ENCODE measurements around the gene DGKQ.
"Not testable (repeated sequence)": the region's sequence is repeated elsewhere in the genome, so short reads cannot be mapped to it uniquely, and the experiment has no call there.

Gene DGKQ

GRCh38 chr4:924107-925096, 49.0 kb downstream of the DGKQ start:
- DNase-seq = peak; percentile 41

- DNase-seq = no peak
These were observed 51.5 kb downstream of the DGKQ start for GRCh38 chr4:921830-922331.

GRCh38 chr4:919004-919680, 54.2 kb downstream of the DGKQ start:
- not testable (repeated sequence) for DNase-seq

GRCh38 chr4:918591-918990, 54.8 kb downstream of the DGKQ start:
- DNase-seq = not testable (repeated sequence)

GRCh38 chr4:917992-918391, 55.4 kb downstream of the DGKQ start:
- DNase-seq = no peak

- DNase-seq = no peak
These were observed 55.9 kb downstream of the DGKQ start for GRCh38 chr4:917466-917865.

GRCh38 chr4:915595-915994, 57.8 kb downstream of the DGKQ start:
- no peak for DNase-seq

GRCh38 chr4:915041-915474, 58.3 kb downstream of the DGKQ start:
- no peak for DNase-seq

- DNase-seq = no peak
These were observed 58.8 kb downstream of the DGKQ start for GRCh38 chr4:914531-914930.

- no peak for DNase-seq
These were observed 60.1 kb downstream of the DGKQ start for GRCh38 chr4:913280-913618.

GRCh38 chr4:912548-913279, 60.7 kb downstream of the DGKQ start:
- no peak for DNase-seq

- DNase-seq = no peak
These were observed 61.4 kb downstream of the DGKQ start for GRCh38 chr4:911871-912490.

GRCh38 chr4:911221-911751, 62.1 kb downstream of the DGKQ start:
- no peak for DNase-seq

- no peak for DNase-seq
These were observed 62.8 kb downstream of the DGKQ start for GRCh38 chr4:910366-911091.

- no peak for DNase-seq
These were observed 63.5 kb downstream of the DGKQ start for GRCh38 chr4:909821-910220.

- no peak for DNase-seq
These were observed 64.2 kb downstream of the DGKQ start for GRCh38 chr4:909131-909571.
